Activated CD8-positive, alpha-beta T cell treated with anti-CD3 and anti-CD28 coated beads, Interleukin-2, amount 10 ng/mL, durations not matched to agents 7 days and 5 days (primary cell): Measurements from ENCODE around the gene SCUBE3. TPM values are rescaled to one million over a fixed set of nuclear protein-coding genes. Genes with fewer than 3 reads are reported as not detected.
A peak's percentile ranks its signal among the peaks of the same experiment; 100 is the strongest.

Source experiments
- ATAC-seq: fragments of 150-1000 bp; cut with Tn5 transposase; one replicate; pipeline ENCODE4 v1.10.0; 2021; ENCODE audit warnings: moderate library complexity
- CTCF ChIA-PET: fragments of 350-600 bp; sonication (Branson Sonifier 250); formaldehyde crosslinking; loops from one replicate; lab custom pipeline; 2021; ENCODE audit warnings: antibody characterized with exemption; lab: Charles Lee
- POLR2A ChIA-PET: fragments of 350-600 bp; sonication (Branson Sonifier 250); formaldehyde crosslinking; loops from one replicate; lab custom pipeline; 2021; ENCODE audit warnings: antibody characterized with exemption; lab: Charles Lee
- DNase-seq: peaks from one replicate; pipeline ENCODE4 v3.0.0-alpha.2; 2020
- H3K27ac Mint-ChIP-seq: one replicate; pipeline ENCODE4 v1.8.0; 2021; ENCODE audit warnings: mild to moderate bottlenecking, mixed read lengths
- H3K27me3 Mint-ChIP-seq: one replicate; pipeline ENCODE4 v1.8.0; 2021; ENCODE audit warnings: low read depth, mixed read lengths
- H3K36me3 Mint-ChIP-seq: one replicate; pipeline ENCODE4 v1.8.0; 2021; ENCODE audit warnings: low read depth, mixed read lengths
- H3K4me1 Mint-ChIP-seq: one replicate; pipeline ENCODE4 v1.8.0; 2021; ENCODE audit warnings: low read depth, mixed read lengths
- H3K4me3 Mint-ChIP-seq: one replicate; pipeline ENCODE4 v1.8.0; 2021; ENCODE audit warnings: mild to moderate bottlenecking, mixed read lengths
- H3K9me3 Mint-ChIP-seq: one replicate; pipeline ENCODE4 v1.8.0; 2022; ENCODE audit warnings: mixed read lengths; ENCODE audit not compliant: insufficient read depth
- total RNA-seq, 2 experiments: library from RNA; stranded (reverse); gene quantifications; one replicate each; pipeline ENCODE4 v1.2.3, GENCODE V29; 2021

The SCUBE3 gene
- total RNA-seq, 2 experiments from 2014 or later: 0.03 TPM; not detected in 1

DNA sequence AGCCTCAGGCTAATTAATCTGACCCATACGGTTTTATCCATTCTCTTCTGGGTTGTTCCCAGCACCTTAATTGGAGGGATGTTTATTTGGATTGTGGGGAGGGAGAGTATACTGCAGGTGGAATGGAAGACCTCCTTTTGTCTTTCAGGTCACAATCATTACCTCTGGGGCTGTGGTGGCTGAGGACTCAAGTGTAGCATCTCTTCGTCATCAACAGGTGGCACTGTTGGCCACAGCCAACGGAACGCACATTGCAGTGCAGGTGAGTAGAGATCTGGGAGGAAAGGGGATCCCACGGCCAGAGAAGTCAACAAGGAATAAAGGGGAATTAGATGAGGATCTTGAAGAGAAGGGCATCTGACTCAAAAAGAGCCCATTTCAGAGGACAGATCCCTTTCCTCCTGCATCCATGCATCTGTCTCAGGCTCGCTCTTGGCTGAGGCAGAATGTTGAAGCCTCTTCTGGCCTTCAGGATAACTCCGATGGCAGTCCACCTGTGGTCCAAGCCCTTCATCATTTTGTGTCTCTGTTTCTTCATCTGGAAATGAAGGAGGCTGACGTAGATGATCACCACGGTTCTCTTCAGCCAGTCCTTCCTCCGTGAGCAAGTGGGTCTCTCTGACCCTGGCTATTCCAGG lies 80.7 kb downstream of the SCUBE3 start:
- DNase-seq (peak; percentile 71), ATAC-seq (peak; percentile 29)
- ChIA-PET CTCF (interaction anchor here (0.7 to 16.7 kb wide), 18 partner anchors 9 to 442 kb away, joined by 3 to 446 read pairs (median 4); partner anchors contain the start of genes ARMC12, FANCE, PPARD and RPL10A), POLR2A (no interaction called here)
- no peak overlapping the region for H3K4me3 Mint-ChIP-seq
- peaks cover 16% of the 10 kb centered on the region for H3K4me1 Mint-ChIP-seq
- H3K27ac Mint-ChIP-seq: peak overlapping the region; percentile 36
- H3K9me3 Mint-ChIP-seq: no peaks in the 10 kb centered on the region
- H3K27me3 Mint-ChIP-seq: no peaks in the 10 kb centered on the region
- H3K36me3 Mint-ChIP-seq: peaks cover 40% of the 10 kb centered on the region

DNA sequence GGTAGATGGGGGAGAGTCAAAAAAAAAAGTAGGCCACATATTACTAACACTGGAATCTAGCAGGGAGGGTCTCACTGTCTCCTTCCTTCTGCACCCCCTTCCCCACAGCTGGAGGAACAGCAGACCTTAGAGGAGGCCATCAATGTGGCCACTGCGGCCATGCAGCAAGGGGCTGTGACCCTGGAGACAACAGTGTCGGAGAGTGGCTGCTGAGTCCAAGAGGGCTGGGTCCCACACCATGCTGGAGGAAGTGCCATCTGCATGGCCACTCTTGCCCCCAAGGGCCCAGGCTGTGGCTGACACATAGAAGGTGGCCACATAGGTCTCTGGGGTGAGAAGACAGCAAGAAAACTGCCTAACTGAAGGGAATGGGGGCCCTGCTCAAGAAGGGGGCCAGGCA lies 81.3 kb downstream of the SCUBE3 start:
- DNase-seq: no peak
- Mint-ChIP-seq H3K27me3 (no peaks in the 10 kb centered on the region), H3K36me3 (peaks cover 45% of the 10 kb centered on the region), H3K27ac (no peak overlapping the region), H3K4me3 (no peak overlapping the region), H3K4me1 (peaks cover 22% of the 10 kb centered on the region), H3K9me3 (no peaks in the 10 kb centered on the region)
- CTCF ChIA-PET: interaction anchor here (0.8 to 16.7 kb wide), 8 partner anchors 23 to 441 kb away, joined by 3 to 446 read pairs (median 24); partner anchors contain the start of genes FANCE, PPARD and RPL10A
- no peak for ATAC-seq
- POLR2A ChIA-PET: interaction anchor here (6.7 kb wide), 1 partner anchor 33 kb away, joined by 40 read pairs; no protein-coding TSS in a partner anchor

DNA sequence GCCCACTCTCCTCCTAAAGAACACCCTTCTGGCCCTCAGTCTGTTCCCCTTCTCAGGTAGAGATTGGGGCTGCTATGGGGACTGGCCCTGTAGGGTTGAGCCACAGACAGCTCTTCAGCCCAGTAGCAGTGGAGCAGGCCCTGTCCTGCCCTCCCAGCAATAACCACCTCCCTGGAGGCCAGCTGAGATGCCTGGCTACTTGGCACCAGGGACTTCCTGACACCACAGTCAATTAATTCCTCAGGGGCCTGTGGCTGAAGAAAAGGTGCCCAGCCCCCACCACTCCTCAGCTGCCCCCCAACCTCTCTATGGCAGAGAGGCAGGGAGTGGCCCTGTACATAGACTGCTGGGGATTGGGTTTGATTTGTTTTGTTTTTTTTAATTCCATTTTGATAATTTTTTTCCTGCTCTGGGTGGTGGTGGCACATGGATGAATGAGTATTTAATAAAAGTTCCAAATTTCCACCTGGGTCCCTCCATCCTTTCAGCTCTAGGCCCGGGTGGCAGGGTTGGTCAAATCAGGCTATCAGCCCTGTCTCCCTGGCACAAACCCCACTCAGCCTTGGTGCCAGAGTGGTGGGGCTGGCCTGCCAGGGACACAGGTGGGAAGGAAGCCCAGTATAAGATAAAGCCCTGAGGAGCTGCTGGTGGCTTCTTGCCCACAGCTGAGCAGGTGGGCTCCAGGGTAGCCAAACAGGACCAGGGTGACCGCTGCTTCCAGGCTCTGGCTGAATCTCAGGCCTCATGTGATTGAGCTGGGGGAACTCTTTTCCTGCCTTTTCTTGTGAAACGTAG lies 82.0 kb downstream of the SCUBE3 start:
- H3K4me3 Mint-ChIP-seq: no peak overlapping the region
- ATAC-seq (no peak), DNase-seq (no peak)
- CTCF ChIA-PET: interaction anchor here (0.6 to 16.7 kb wide), 15 partner anchors 8 to 442 kb away, joined by 3 to 446 read pairs (median 4); partner anchors contain the start of genes FANCE, PPARD and RPL10A
- POLR2A ChIA-PET: interaction anchor here (0.6 to 6.7 kb wide), 8 partner anchors 15 to 657 kb away, joined by 3 to 59 read pairs (median 5); partner anchors contain the start of genes FANCE, PPARD and RPL10A
- H3K4me1 Mint-ChIP-seq: peaks cover 28% of the 10 kb centered on the region
- no peak overlapping the region for H3K27ac Mint-ChIP-seq
- no peaks in the 10 kb centered on the region for H3K9me3 Mint-ChIP-seq
- H3K36me3 Mint-ChIP-seq: peaks cover 52% of the 10 kb centered on the region
- no peaks in the 10 kb centered on the region for H3K27me3 Mint-ChIP-seq

DNA sequence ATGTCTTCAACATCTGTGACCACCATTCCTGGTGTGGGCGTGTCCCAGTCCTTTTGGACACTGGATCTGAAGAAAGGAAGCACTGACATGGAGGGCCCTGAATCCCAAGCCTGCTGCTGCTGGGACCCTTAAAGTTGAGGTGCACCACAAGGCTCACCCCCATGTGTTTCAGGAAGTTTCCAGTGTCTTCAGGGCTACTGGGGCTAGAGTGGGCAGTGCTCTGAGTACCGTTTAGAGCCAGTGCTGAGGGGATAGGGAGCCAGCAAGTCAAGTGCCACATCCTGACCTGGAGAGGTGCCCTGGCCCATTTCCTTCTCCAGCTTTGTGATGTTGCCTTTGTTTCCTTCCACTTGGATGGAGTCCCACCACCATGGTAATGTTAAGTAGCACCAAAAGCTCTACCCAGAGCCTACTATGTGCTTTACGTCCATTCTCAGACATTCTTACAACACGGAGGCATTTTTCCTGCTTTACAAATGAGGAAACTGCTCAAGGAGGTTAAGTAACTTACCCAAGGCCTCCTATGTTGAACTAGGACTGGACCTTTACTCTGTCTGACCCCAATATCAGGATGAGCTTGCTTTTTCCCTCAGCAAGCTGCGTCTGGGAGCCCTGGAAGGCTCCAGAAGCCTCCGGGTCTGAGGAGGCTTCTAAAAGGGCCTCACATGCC lies 83.3 kb downstream of the SCUBE3 start:
- no peak for DNase-seq
- Mint-ChIP-seq H3K36me3 (peaks cover 52% of the 10 kb centered on the region), H3K9me3 (no peaks in the 10 kb centered on the region), H3K4me1 (peaks cover 42% of the 10 kb centered on the region), H3K4me3 (peak overlapping the region; percentile 90), H3K27ac (peak overlapping the region; percentile 98), H3K27me3 (no peaks in the 10 kb centered on the region)
- ChIA-PET CTCF (interaction anchor here (0.6 to 16.7 kb wide), 19 partner anchors 10 to 306 kb away, joined by 3 to 446 read pairs (median 4); partner anchors contain the start of genes FANCE, PPARD, RPL10A and ZNF76), POLR2A (interaction anchor here (0.8 to 6.7 kb wide), 10 partner anchors 11 to 200 kb away, joined by 3 to 59 read pairs (median 4); partner anchors contain the start of genes FANCE, PPARD and RPL10A)
- ATAC-seq: no peak

- ChIA-PET POLR2A (interaction anchor here (0.6 to 6.7 kb wide), 12 partner anchors 10 to 171 kb away, joined by 3 to 59 read pairs (median 4); partner anchors contain the start of genes FANCE, PPARD and RPL10A), CTCF (interaction anchor here (0.6 to 16.7 kb wide), 22 partner anchors 9 to 305 kb away, joined by 3 to 446 read pairs (median 4); partner anchors contain the start of genes FANCE, PPARD, RPL10A and ZNF76)
- H3K4me1 Mint-ChIP-seq: peaks cover 50% of the 10 kb centered on the region
- H3K27ac Mint-ChIP-seq: peak within 1 kb of the TSS; percentile 98
- ATAC-seq: peak; percentile 83
- peaks cover 53% of the 10 kb centered on the region for H3K36me3 Mint-ChIP-seq
- H3K27me3 Mint-ChIP-seq: no peaks in the 10 kb centered on the region
- peak within 1 kb of the TSS; percentile 90 for H3K4me3 Mint-ChIP-seq
- H3K9me3 Mint-ChIP-seq: no peaks in the 10 kb centered on the region
- DNase-seq: peak; percentile 94
Observed at GRCh38 chr6:35297601-35298481, 84.1 kb downstream of the SCUBE3 start, which contains the start of gene DEF6. DEF6 (plus strand) TSS chr6:35297818; CDS start chr6:35297857, 39 bp downstream.

- ChIA-PET CTCF (interaction anchor here (0.7 to 16.7 kb wide), 12 partner anchors 12 to 304 kb away, joined by 3 to 446 read pairs (median 7); partner anchors contain the start of genes FANCE, PPARD and RPL10A), POLR2A (interaction anchor here (0.6 to 6.7 kb wide), 6 partner anchors 9 to 170 kb away, joined by 3 to 59 read pairs (median 14); partner anchors contain the start of gene RPL10A)
- peak overlapping the region; percentile 90 for H3K4me3 Mint-ChIP-seq
- H3K9me3 Mint-ChIP-seq: no peaks in the 10 kb centered on the region
- H3K4me1 Mint-ChIP-seq: peaks cover 58% of the 10 kb centered on the region
- H3K36me3 Mint-ChIP-seq: peaks cover 61% of the 10 kb centered on the region
- no peaks in the 10 kb centered on the region for H3K27me3 Mint-ChIP-seq
- DNase-seq (peak; percentile 44), ATAC-seq (no peak)
- H3K27ac Mint-ChIP-seq: peak overlapping the region; percentile 98
Observed at GRCh38 chr6:35298625-35299140, 84.9 kb downstream of the SCUBE3 start.

- Mint-ChIP-seq H3K4me1 (peaks cover 63% of the 10 kb centered on the region), H3K36me3 (peaks cover 63% of the 10 kb centered on the region), H3K27ac (peak overlapping the region; percentile 98), H3K9me3 (no peaks in the 10 kb centered on the region), H3K4me3 (peak overlapping the region; percentile 90), H3K27me3 (no peaks in the 10 kb centered on the region)
- DNase-seq: peak; percentile 67
- no peak for ATAC-seq
- ChIA-PET CTCF (interaction anchor here (0.6 to 16.7 kb wide), 7 partner anchors 18 to 1873 kb away, joined by 3 to 446 read pairs (median 17); partner anchors contain the start of genes FANCE, PPARD and RPL10A), POLR2A (interaction anchor here (0.9 to 6.7 kb wide), 3 partner anchors 11 to 28 kb away, joined by 3 to 59 read pairs (median 40); no protein-coding TSS in a partner anchor)
Observed at GRCh38 chr6:35299674-35300073, 85.9 kb downstream of the SCUBE3 start.

DNA sequence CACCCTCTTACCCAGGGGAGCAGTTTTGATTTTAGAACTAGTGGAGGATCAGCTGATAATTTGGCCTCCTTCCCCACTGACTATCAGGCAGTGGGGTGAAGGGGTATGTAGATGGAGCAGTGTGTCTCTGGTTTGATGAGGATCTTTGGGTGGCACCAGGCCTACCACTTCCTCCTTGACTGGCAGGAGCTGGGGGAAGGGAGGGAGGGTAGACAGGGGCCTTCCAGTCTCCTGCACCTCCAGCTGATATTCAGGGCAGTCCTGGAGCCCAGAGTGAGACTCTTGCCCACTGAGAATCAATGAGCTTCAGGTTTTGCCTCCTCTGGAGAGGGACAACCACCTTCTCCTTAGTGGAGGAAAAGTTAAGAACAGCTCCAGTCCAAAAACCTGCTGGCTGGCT lies 87.1 kb downstream of the SCUBE3 start:
- Mint-ChIP-seq H3K36me3 (peaks cover 62% of the 10 kb centered on the region), H3K4me3 (peak overlapping the region; percentile 90), H3K4me1 (peaks cover 67% of the 10 kb centered on the region), H3K27me3 (no peaks in the 10 kb centered on the region), H3K9me3 (no peaks in the 10 kb centered on the region), H3K27ac (peak overlapping the region; percentile 98)
- peak; percentile 53 for DNase-seq
- ATAC-seq: no peak
- CTCF ChIA-PET: interaction anchor here (1.1 to 16.7 kb wide), 6 partner anchors 17 to 167 kb away, joined by 3 to 446 read pairs (median 12); partner anchors contain the start of genes FANCE, PPARD and RPL10A
- POLR2A ChIA-PET: interaction anchor here (1.1 to 6.7 kb wide), 4 partner anchors 10 to 167 kb away, joined by 3 to 59 read pairs (median 22); partner anchors contain the start of gene RPL10A
